K562 (cell line): ENCODE data around the gene ESPL1. TPM values are rescaled to one million over a fixed set of nuclear protein-coding genes. Genes with fewer than 3 reads are reported as not detected.
A peak's percentile ranks its signal among the peaks of the same experiment; 100 is the strongest.

Experiments
- BRD9 ChIP-seq: fragments of 450-650 bp; IDR thresholded peaks from 2 replicates; pipeline ENCODE4 v1.6.1; 2018; ENCODE audit warnings: low read depth; ENCODE audit not compliant: partially characterized antibody
- DPF2 ChIP-seq: fragments of 450-650 bp; IDR thresholded peaks from 2 replicates; pipeline ENCODE4 v1.6.1; 2016
- ETV6 ChIP-seq, 3 experiments: fragments of 150-350 bp in 1 of 3; sonication (generic) in 1 of 3; formaldehyde crosslinking in 1 of 3; IDR thresholded peaks; 2 replicates each; pipeline versions ENCODE4 v1.6.1 to v1.8.0; 2014 to 2022; ENCODE audit warnings: borderline replicate concordance in 2 of 3, low read depth in 2 of 3, antibody characterized with exemption in 1 of 3, low read length in 1 of 3, mild to moderate bottlenecking in 1 of 3, missing genetic modification reagents in 1 of 3
- HDAC3 ChIP-seq: fragments of 450-650 bp; IDR thresholded peaks from 2 replicates; pipeline ENCODE4 v1.6.1; 2018; ENCODE audit warnings: borderline replicate concordance, mild to moderate bottlenecking, moderate library complexity; ENCODE audit not compliant: partially characterized antibody
- NONO ChIP-seq, 2 experiments: fragments of 200-400 bp in 1 of 2; fragments of 450-650 bp in 1 of 2; formaldehyde crosslinking in 1 of 2; IDR thresholded peaks; 2 replicates each; pipeline ENCODE4 v1.6.1; 2017; ENCODE audit warnings: low read depth in 2 of 2, mild to moderate bottlenecking in 2 of 2, moderate library complexity in 2 of 2, low read length in 1 of 2
- OTX1 ChIP-seq: fragments of 450-650 bp; formaldehyde crosslinking; IDR thresholded peaks from 2 replicates; pipeline ENCODE4 v1.4.0; 2022; ENCODE audit warnings: mild to moderate bottlenecking
- PTRF ChIP-seq: fragments of 450-650 bp; IDR thresholded peaks from 2 replicates; pipeline ENCODE4 v1.6.1; 2016; ENCODE audit warnings: mild to moderate bottlenecking, missing genetic modification characterization, missing compliant biosample characterization
- RB1 ChIP-seq: fragments of 450-650 bp; IDR thresholded peaks from 2 replicates; pipeline ENCODE4 v1.6.1; 2017; ENCODE audit warnings: low read depth, mild to moderate bottlenecking
- TCFL5 ChIP-seq: fragments of 250-450 bp; sonication (Bioruptor Pico); conservative IDR thresholded peaks from 2 replicates; pipeline ENCODE4 v1.6.1; 2021; ENCODE audit warnings: mild to moderate bottlenecking, moderate library complexity, matching md5 sums
- THRA ChIP-seq: fragments of 450-650 bp; IDR thresholded peaks from 2 replicates; pipeline ENCODE4 v1.6.1; 2017; ENCODE audit warnings: mild to moderate bottlenecking, moderate library complexity
- ZNF280B ChIP-seq: fragments of 250-450 bp; sonication (Bioruptor Pico); IDR thresholded peaks from 2 replicates; pipeline ENCODE4 v1.5.1; 2021; ENCODE audit warnings: mild to moderate bottlenecking
- polyA plus RNA-seq, 8 experiments: library from polyadenylated mRNA; depleted of rRNA in 4 of 8; stranded (reverse) in 5 of 8; unstranded in 3 of 8; fragments of >200 nt; fragmentation: Nextera tagmentation in 2 of 8; fragmentation: Illumina TruSeq in 1 of 8; extraction: Ambion mirVana in 2 of 8; extraction: Trizol in 1 of 8; gene quantifications; 2 replicates each; pipeline versions ENCODE4 v1.2.1 to v1.2.3, GENCODE V29; 2011 to 2014; ENCODE audit warnings: inconsistent platforms in 1 of 8, missing spikeins in 1 of 8
- total RNA-seq, 7 experiments: library from RNA; depleted of rRNA in 6 of 7; stranded (reverse); fragments of >200 nt in 6 of 7; fragmentation: Illumina TruSeq in 2 of 7; extraction: Trizol in 2 of 7; gene quantifications; 2 replicates each; pipeline versions ENCODE4 v1.2.1 to v1.2.3, GENCODE V29; 2011 to 2021; ENCODE audit warnings: low replicate concordance in 1 of 7
- TF ChIP-seq, protein P1 (sequence below), 2 experiments: fragments of 450-650 bp; IDR thresholded peaks; 2 replicates each; pipeline ENCODE4 v1.6.1; 2018; ENCODE audit warnings: mild to moderate bottlenecking in 2 of 2, low read depth in 1 of 2; ENCODE audit not compliant: partially characterized antibody in 2 of 2
- TF ChIP-seq, protein P2 (sequence below): sonication (generic); formaldehyde crosslinking; IDR thresholded peaks from 2 replicates; pipeline ENCODE4 v1.8.1; 2023; ENCODE audit warnings: mild to moderate bottlenecking, missing genetic modification reagents

The ESPL1 gene
- total and polyA plus RNA-seq, 9 of the 15 experiments (the other 6 are each of a cell fraction or from before 2014, with no cell fraction given), result 1.2 to 55.0 (median 18.7) TPM

- TF ChIP-seq THRA, result no peak
- TF ChIP-seq, protein P1, sequence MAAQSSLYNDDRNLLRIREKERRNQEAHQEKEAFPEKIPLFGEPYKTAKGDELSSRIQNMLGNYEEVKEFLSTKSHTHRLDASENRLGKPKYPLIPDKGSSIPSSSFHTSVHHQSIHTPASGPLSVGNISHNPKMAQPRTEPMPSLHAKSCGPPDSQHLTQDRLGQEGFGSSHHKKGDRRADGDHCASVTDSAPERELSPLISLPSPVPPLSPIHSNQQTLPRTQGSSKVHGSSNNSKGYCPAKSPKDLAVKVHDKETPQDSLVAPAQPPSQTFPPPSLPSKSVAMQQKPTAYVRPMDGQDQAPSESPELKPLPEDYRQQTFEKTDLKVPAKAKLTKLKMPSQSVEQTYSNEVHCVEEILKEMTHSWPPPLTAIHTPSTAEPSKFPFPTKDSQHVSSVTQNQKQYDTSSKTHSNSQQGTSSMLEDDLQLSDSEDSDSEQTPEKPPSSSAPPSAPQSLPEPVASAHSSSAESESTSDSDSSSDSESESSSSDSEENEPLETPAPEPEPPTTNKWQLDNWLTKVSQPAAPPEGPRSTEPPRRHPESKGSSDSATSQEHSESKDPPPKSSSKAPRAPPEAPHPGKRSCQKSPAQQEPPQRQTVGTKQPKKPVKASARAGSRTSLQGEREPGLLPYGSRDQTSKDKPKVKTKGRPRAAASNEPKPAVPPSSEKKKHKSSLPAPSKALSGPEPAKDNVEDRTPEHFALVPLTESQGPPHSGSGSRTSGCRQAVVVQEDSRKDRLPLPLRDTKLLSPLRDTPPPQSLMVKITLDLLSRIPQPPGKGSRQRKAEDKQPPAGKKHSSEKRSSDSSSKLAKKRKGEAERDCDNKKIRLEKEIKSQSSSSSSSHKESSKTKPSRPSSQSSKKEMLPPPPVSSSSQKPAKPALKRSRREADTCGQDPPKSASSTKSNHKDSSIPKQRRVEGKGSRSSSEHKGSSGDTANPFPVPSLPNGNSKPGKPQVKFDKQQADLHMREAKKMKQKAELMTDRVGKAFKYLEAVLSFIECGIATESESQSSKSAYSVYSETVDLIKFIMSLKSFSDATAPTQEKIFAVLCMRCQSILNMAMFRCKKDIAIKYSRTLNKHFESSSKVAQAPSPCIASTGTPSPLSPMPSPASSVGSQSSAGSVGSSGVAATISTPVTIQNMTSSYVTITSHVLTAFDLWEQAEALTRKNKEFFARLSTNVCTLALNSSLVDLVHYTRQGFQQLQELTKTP (IDR thresholded peaks at IDR 0.05; ENCODE audit: low read depth in 1 of 2, partially characterized antibody in 2 of 2), result peak in 1 of 2 experiments; percentile 21
- peak; percentile 77 for TF ChIP-seq BRD9
- no peak for TF ChIP-seq ETV6 (IDR thresholded peaks at IDR 0.05; ENCODE audit: borderline replicate concordance in 1 of 2, low read depth in 2 of 2, low read length in 1 of 2)
- TF ChIP-seq ETV6 (CRISPR knock-in tag; IDR thresholded peaks at IDR 0.05; ENCODE audit: borderline replicate concordance), result no peak
- no peak for TF ChIP-seq TCFL5
- TF ChIP-seq NONO (IDR thresholded peaks at IDR 0.05; ENCODE audit: low read depth in 2 of 2, low read length in 1 of 2), result no peak
- TF ChIP-seq, protein P2, sequence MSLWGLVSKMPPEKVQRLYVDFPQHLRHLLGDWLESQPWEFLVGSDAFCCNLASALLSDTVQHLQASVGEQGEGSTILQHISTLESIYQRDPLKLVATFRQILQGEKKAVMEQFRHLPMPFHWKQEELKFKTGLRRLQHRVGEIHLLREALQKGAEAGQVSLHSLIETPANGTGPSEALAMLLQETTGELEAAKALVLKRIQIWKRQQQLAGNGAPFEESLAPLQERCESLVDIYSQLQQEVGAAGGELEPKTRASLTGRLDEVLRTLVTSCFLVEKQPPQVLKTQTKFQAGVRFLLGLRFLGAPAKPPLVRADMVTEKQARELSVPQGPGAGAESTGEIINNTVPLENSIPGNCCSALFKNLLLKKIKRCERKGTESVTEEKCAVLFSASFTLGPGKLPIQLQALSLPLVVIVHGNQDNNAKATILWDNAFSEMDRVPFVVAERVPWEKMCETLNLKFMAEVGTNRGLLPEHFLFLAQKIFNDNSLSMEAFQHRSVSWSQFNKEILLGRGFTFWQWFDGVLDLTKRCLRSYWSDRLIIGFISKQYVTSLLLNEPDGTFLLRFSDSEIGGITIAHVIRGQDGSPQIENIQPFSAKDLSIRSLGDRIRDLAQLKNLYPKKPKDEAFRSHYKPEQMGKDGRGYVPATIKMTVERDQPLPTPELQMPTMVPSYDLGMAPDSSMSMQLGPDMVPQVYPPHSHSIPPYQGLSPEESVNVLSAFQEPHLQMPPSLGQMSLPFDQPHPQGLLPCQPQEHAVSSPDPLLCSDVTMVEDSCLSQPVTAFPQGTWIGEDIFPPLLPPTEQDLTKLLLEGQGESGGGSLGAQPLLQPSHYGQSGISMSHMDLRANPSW (CRISPR knock-in tag), result no peak
- peak; percentile 36; the same call in 1 of the 2 replicates for TF ChIP-seq DPF2
- TF ChIP-seq HDAC3, result no peak
- TF ChIP-seq OTX1 (CRISPR knock-in tag), result 0 out of 2 replicates have a peak, but pooled peaks have one; percentile 43
- no peak for TF ChIP-seq RB1
- no peak for TF ChIP-seq PTRF (tag)
- no peak for TF ChIP-seq ZNF280B (CRISPR knock-in tag)
Measured at GRCh38 chr12:53222170-53222721, 45.9 kb upstream of the ESPL1 start (continued).
